G401.6 (cell line): ENCODE results near the gene HRAS.
"Not testable (repeated sequence)": the region's sequence is repeated elsewhere in the genome, so short reads cannot be mapped to it uniquely, and the experiment has no call there.

ENCODE experiments used
- FAIRE-seq: peaks from 2 replicates; lab custom pipeline; 2012; peaks lifted over from hg19 to GRCh38; lab: Jason Lieb, UNC

Gene HRAS

DNA sequence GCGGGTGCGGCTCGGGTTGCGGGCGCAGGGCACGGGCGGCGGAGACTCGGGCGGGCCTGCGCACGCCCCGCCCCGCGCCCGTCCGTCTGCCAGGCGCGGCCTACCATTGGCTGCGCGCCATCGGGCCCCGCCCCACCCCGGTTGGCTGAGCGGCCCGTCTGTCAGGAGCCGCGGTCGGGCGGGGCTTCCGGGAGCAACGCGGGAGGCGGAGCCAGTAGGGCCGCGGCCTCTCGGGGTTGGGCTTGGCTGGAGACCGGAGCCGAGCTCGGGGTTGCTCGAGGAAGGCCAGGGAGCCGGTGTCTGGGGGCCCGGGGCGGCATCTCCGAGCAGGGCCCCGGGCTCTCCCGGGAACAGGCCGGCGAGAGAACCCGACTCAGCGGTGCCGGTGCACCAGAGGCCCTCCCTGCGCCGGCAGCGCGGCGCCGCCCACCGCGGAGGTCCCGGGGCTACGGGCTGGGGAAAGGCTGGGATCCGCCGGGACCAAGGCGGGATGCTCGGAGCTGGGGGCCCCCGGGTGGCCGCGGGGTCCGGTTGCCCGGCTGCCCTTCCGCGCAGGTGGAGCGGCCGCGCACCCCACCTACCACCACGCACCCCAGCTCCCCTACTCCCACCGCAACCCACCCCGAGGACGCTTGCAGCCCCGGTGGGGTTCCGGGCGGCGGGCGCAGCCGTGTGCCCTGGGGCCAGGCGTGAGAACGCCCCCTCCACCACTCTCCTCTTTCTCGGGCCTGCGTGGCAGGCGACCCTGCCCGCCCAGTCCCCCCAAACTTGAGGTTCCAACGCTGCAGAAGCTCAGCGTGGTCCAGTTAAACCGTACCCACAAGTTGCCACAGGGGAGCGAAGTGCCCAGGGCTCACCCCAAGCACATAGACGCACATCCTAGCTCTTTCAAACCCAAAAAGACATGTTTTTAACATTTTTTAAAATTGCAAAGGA lies at the start of gene HRAS:
HRAS (minus strand) TSS at position 58 of the 936 bp plus-strand sequence.
- FAIRE-seq = no peak

DNA sequence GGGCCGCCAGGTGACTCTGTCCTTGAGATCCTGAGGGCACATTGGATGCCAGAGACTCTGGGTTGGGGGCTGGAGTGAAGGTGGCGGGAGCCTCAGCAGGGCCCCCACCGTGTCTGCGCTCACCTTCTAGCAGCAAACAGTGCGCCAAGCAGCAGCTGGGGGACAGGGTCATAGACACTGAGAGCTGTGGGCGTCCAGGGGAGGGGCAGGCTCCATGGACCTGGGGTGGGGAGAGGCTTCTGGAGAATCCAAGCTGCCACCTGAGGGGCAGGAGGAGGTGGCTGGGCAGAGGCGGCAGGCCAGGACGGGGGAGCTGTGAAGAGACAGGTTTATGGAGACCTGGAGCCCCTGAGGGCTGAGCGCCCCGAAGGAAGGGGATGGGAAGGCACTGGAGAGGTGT lies 48.9 kb upstream of the HRAS start:
- no peak for FAIRE-seq

DNA sequence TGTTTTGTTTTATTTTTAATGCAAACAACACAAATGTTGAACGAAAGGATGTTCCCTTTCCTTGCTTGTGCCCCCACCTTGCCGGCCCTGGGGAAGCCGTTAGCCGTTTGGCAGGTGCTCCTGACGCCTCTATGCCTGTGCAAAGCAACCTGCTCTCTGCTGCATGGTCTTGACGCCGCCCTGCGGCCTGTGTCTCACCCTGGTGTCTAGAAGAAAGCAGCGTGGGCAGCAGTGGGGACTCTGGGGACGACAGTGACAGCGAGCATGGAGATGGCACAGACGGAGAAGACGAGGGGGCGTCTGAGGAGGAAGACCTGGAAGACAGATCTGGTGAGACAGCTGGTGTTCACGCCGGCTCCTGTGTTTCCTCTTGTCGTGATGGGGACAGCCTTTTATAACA lies 46.4 kb upstream of the HRAS start:
- no peak for FAIRE-seq

DNA sequence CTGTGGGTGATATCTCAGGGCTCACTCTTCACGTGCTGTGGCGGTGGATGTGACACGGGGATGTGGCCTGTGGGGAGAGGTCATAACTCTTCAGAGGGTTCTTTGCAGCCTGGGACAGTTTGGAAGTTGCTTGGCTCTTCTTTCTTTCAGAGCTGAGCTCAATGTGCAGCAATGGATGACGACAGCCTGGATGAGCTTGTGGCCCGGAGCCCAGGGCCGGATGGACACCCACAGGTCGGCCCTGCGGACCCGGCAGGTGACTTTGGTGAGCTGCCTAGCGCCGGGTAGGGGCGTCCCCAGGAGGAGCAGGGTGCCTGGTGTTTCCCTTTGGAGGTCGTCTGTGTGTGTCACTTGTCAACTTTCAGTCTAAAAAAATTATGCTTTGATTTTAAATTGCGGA lies 46.0 kb upstream of the HRAS start:
- no peak for FAIRE-seq

DNA sequence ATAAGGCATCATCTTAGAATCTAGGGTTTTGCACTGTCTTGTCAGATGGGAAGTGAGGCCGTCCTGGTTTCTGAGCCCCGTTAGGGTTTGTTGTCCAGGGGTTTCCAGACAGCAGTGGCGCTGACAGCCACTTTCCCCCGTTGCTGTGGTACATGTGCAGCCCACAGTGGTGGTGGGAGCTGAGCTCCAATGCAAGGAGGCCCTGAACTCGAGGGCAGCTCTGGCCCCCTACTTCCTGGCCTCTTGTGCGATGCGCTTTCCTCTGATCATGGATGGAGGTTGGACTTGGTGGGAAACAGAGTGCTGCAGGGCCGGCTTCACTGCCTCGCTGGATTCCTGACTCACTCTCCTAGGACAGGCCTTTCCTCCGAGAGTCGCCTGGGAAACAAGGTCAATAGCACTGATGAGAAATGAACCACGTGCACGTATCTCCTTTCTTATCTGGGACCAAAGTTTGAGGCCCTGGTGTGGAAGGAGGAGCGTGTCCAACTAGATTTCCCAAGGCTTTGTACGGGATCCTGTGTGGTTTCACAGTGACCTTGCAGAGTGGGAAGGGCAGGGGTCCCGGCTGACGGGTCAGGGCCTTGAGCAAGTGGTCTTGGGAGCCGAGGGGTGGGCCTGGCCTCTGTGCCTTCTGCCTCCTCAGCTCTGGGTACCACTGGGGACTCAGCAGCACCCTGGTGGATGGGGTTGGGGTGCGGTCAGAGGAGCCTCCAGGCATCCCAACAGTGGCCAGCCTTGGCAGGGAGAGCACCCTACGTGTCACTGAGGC lies 44.6 kb upstream of the HRAS start:
- no peak for FAIRE-seq

DNA sequence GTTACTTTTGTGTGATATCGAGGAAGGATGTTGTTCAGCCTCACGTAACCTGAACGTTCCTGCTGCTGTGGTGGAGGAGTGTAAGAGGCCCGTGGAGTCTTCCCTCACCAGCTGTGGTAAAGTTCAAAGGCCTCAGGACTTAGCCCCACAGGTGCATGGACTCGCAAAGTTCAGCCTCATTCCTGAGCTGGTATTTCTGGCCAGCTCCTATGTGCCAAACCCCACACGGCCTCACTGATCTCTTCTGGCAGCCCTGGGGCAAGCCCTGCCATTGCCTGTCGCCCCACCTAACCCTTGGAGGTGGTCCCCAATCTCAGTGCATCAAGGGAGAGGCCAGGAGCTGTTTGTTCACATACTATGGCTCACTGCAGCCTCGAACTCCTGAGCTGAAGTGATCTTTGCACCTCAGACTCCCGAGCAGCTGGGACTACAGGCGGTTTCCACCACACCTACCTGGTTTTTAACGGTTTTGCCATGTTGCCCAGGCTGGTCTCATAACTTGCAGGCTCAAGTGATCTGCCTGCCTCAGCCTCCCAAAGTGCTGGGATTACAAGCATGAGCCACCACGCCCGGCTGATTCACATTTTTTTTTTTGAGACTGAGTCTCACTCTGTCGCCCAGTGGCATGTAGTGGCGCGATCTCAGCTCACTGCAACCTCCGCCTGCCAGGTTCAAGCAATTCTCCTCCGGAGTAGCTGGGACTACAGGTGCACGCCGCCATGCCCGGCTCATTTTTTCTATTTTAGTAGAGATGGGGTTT lies 43.1 kb upstream of the HRAS start:
- no peak for FAIRE-seq

DNA sequence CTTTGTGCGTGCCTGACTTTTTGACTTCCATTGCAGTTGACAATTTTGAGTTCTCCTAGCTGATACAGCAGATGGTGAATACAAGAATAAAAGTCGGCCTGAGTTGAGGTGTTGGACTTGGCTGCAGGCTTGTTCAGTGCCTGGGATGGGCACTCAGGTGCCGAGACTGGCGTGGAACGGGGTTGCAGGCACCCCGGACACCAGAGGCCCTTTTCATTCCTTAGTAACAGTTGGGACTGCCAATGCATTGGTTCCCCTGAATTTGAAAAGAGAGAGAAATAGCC lies 42.2 kb upstream of the HRAS start:
- FAIRE-seq = no peak

DNA sequence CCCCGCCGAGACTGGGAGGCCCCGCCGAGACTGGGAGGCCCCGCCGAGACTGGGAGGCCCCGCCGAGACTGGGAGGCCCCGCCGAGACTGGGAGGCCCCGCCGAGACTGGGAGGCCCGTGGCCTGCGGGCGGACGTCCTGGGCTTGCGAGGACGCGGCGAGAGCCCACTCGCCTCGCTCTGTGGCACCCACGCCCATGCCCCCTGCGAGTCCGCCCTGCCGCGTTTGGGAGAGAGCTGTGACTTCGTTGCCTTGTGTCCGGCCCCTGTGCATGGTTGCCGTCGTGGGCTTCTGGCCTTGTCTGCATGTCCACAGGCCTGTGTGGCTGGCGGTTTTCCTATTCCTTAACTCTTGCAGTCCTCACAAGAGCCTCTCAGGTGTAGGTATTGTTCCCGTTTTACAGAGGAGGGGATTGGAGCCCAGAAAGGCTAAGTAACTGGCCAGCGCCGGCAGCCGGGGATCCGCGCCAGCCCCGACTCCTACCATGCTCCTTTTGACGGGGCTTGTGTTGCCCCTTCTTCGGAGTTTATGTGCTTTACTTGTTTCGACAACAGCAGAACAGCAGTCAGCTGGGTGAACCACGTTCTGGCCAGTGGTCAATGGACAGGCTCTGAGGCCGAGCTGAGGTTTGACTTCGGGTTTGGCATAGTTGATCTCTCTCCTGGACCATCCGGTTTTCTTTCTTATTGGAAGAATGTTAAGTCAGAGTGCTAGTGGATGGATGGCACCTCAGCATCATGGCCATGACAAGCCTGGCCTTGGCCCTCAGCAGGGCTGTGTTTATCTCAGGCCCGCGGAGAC lies 41.6 kb upstream of the HRAS start:
- FAIRE-seq = no peak

DNA sequence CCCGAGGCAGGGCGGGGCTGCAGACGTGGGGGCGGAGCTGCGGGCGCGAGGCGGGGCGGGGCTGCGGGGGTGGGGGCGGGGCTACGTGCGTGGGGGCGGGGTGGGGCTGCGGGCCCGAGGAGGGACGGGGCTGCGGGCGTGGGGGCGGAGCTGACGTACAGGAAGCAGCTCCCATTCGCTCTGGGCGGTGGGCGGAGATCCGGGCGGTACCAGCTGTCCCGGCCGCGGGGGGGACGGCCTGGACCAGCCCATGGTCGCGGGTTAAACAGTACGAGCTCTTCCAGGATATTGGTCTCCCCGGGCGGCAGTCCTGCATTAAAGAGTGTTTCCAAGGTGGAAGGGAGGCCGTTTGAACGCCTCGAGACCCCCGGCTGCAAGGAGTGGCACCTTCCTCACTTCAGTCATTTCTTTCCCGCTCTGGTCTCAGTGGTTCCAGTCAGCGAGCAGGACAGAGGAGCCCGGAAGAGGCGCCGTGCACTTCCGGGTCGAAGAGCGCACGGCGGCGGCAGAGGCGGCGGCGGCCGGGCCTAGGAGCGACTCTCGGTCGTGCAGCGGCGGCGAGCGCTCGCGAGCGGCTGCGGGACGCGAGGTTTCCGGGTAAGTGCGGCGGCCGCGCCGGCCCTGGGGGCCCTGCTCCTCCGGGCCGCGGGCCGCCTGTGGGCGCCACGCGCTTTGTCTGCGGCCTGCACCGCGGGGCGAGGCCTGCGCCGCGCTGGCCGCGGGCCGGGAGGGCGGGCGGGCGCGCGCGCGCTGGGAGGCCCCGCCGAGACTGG lies 40.8 kb upstream of the HRAS start, which contains the start of gene PHRF1:
PHRF1 (plus strand) TSS at position 475 of the 773 bp plus-strand sequence. CDS start 5,043 bp downstream, outside the sequence.
- FAIRE-seq = no peak

DNA sequence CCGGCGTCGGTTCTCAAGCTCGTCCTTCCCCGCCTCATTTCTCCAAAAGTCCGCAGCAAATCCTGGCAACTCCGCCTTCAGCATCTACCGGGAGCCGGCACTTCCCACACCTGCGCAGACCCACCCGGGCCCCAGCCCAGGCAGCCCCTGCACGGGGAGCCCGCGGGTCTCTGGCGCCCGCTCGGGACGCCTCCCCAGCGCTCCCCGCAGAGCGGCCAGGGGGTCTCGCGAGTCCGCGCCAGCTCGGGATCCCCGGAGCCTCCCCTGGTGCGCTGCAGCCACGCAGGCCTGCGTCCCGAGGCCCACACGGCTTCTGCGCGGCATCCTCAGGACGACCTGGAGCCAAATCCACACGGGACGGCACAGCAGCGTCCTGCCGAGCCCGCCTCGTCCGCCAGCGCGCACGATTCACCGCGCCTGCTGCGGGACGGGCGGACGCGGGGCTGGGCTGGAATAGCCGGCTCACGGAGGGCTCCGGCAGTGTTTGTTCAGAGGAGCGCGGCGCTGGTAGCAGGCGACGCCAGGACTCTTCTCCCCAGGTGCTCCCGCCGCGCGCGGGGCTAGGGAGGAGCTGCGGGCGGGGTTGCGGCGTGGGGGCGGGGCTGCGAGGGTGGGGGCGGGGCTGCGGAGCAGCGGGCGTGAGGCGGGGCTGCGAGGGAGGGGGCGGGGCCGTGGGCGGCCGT lies 40.1 kb upstream of the HRAS start:
- FAIRE-seq = no peak

DNA sequence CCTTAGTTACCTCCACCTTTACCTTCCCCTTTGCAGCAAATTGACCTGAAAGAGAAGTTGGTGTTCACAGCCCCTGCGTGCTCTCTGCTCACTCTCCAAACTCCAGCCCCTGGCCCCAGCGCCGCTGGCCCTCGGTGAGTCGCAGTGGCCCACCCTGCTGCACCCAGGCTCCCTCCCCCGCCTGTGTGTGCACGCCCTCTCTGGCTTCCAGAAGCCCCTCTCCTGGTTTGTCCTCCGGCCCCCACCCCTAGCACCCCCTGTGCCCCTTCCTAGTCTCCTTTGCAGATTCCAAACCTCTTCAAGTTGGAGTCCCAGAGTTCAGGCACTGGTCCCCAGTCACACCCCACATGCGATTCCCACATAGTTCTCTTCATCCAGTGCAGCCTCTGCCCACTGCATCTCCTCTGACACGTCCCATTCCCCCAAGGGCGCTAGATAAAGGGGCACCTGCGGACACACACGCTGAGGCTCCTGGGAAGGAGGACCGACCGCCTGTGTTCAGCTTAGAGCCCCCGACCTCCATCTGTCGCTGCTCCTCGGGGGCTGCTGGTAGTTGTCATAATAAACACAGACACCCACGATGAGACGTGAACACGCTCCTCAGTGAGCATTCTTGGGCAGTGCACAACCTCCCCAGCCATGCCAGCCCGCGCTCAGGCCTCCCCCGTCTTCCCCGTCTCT lies 39.4 kb upstream of the HRAS start:
- no peak for FAIRE-seq

DNA sequence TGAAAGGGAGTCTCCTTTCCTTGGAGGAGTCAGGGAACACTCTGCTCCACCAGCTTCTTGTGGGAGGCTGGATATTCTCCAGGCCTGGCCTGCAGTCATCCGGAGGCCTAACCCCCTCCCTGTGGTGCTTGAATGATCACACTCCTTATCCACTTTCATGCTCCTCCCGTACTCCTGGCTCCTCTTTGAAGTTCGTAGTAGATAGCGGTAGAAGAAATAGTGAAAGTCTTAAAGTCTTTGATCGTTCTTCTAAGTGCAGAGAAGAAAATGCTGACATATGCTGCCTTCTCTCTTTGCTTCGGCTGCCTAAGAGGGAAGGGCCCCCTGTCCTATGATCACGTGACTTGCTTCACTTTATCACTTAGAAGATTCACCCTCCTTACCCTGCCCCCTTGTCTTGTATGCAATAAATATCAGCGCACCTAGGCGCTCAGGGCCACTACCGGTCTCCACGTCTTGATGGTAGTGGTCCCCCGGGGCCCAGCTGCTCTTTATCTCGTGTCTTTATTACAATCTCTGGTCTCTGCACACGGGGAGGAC lies 38.7 kb upstream of the HRAS start:
- not testable (repeated sequence) for FAIRE-seq

DNA sequence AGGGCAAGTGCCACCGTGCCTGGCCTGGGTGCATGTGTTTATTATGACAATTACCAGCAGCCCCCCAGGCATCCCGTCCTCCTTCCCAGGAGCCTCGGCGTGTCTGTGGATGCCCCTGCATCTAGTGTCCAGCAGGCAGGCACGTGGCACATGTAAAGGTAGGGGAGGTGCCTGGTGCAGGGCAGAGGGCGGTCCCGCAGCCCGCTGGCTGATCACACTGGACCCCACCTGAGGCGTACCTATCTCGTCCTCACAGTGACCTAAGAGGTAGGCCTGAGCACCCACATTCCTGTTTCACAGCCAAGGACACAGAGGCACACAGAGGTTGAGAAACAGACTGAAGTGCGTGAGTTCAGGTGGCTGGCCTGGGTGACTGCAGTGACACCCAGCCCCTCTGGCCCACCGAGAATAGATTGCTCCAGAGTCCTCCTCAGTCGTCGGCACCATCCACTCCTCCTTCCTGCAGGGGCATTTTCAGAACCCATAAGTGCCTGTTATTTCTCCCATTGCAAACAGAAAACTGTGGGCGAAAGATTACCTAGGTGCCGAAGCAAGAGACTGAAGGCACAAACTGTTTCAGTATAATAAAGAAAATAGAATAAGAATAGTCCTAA lies 37.9 kb upstream of the HRAS start:
- FAIRE-seq = no peak

DNA sequence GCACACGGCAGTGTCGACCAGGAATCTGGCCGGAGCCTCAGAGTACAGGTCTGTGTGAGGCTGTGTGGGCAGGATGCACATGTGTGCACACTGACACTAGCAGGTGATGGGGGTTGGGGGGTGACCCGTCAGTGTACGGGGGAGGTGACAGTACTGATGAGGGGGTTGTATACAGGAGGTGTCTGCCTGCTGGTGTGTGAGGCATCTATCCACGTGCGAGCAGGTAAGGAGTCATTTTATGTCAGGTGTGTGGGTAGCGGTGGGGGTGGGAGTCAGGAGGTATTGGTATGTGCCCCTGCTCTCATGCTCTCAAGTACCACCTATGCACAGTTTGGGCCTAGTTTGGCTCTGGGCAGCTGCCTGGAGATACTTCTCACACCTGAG lies 36.4 kb upstream of the HRAS start:
- no peak for FAIRE-seq

DNA sequence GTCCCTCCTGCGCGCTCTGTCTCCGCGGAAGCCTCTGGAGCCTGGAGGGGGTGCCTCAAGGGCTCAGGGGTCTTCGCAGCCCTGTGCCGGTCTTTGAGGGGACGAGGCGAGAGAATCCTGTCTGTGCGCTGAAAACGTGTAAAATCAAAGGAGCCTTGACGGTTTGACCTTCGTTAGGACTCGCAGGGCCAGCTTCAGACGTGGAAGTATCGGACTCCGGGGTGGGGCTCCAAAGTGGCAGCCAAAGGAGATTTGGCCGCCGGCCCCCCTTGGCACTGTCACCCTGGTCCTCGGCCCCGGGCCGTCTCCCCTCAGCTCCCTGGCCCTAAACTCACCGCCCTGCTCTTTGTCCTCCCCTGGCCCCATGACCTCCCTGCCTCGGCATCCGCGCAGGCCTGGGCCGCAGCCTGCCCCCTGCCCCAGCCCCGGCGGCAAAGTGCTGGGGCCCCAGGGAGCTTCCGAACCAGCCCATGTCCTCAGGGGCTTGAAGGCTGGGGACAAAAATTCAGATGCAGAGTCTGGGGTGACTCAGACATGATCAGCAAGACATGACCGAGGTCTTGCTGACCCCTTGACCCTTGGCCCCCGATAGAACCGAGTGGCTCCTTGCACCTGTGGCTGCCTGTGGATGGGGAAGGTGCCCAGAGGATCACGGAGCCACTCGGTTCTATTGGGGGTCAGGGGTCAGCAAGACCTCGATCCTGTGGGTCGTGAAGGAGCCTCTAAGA lies 33.9 kb upstream of the HRAS start:
- no peak for FAIRE-seq

DNA sequence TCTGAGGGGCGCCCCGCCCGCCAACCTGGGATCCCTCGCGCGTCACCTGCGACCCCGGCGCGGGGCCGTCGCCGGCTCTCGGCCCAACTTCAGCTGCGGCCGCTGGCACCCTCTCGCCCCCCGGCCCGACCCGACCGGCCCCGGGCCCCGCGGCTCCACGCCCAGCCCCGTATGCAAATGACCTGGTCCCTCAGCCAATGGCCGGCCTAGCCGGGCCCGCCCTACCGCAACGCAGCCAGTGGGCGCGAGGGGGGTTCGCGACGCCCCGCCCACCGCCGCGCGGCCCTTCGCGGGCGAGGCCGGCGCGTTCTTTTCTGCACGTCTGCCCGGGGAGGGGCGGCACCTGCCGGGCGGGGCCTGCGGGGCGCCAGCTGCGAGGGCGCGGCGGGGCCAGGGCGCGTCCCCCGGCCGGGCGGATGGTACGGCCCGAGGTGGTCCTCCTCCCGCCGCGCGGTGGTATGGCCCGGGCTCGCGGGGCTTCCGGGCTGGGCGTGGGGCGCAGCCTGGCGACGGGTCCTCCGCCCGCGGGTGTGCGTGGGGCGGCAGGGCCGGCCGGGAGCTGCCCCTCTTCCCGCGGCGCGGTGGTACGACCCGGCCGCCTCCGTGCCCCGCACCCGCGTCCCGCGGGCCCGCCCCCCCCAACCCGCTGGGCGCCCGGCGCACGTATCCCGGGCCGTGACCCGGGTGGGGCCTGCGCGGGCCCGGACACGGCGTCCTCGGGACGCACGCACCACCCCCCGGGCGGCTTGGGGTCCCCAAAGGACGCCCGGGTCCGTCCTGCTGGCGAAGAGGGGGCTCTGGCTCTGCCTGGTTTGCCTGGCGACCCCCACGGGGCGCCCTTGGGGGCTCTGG lies 33.2 kb upstream of the HRAS start:
- no peak for FAIRE-seq

DNA sequence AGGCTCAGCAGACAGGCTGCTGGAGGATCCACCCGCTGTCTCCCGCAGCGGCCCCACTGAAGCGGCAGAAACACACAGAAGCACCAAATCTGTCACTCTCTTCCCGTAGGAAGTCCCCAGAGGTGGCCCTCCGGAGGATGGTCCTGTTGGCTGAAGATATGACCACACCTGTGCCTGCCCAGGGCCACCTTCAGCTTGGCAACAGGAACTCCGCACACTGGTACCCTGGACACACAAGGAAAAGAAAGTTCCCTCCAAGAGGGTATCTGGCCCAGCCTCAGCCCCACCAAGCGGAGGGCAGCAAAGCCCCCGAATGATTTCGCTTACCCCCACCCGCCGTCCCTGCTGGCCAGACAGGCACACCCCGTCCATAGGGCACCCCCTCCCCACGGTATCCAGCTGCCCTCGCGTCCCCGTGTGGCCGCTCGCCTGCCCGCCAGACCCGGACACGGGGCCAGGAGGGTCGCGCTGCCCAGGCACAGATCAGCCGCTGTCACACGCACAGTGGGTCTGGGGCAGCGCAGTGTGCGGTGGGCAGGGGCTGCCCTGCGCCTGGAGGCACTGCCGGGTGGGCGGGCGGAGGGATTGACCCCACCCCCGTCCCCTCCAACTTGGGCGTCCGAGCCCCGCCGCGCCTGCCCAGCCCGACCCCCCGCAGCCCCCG lies 32.4 kb upstream of the HRAS start:
- no peak for FAIRE-seq
